ENCODE results near the gene SLC38A3.

The SLC38A3 gene

DNA sequence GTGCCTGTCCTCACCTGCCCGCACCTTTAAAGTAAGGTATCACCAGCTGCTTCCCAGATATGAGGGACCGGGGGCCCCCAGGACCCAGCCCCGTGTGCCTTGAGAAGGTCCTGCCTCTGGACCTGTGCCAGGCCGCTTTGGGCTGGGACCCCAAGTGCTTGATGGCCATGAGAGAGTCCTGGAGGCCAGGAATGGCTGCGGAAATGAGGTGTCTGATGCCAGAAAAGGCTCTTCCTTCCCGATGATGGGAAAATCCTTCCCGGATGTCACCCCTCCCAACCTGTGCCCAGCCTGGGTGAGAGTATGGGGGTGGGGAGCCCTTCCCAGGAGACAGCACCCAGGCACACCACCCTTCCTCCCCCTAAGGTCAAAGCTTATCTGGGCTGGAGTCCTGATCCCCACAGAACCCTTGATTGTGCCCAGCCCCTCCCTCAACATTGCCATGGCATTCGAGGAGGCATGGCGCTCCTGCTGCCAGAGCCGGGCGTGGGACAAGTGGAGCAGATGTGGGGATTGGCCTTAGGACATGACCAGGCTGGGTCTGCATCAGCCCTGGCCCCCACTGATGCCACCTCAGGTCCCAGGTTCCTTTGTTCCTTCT is 35.7 kb upstream of the SLC38A3 start:
- no peak for DNase-seq

GRCh38 chr3:50169858-50170257 is 35.2 kb upstream of the SLC38A3 start:
- no peak for DNase-seq

- no peak for DNase-seq
These were observed 34.4 kb upstream of the SLC38A3 start for GRCh38 chr3:50170689-50171088.

GRCh38 chr3:50171540-50172301 is 33.4 kb upstream of the SLC38A3 start:
- no peak for DNase-seq

DNA sequence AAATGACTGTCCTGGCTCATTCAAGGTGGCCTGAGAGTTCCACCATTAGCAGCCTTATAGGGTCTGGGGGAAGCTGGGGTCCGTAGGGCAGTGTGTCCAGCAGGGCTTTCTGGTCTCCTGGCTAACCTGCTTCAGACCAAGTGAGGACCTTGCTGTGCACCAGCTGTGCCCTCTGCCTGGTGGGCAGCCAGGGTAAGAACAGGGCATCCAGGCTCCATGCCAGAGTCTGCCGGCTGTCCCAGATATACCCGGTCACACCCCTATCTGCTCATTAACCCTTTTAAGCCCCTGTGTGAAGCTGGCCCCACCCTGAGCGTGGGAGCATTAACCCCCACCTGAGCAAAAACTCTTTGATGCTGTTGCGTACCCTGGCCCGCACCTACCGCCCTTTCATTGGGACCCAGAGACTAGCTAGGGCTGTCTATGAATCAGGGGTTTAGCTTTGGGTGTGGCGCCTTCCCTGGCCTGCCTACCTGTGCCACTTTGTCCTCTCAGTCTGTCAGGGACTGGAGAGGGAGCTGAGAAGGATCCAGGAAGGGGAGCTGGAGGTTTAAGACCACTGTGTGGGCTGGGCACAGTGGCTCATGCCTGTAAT is 32.3 kb upstream of the SLC38A3 start:
- no peak for DNase-seq

- DNase-seq, result no peak
These were observed 31.2 kb upstream of the SLC38A3 start for GRCh38 chr3:50173685-50174516.

GRCh38 chr3:50174517-50174895 is 30.6 kb upstream of the SLC38A3 start:
- no peak for DNase-seq

DNA sequence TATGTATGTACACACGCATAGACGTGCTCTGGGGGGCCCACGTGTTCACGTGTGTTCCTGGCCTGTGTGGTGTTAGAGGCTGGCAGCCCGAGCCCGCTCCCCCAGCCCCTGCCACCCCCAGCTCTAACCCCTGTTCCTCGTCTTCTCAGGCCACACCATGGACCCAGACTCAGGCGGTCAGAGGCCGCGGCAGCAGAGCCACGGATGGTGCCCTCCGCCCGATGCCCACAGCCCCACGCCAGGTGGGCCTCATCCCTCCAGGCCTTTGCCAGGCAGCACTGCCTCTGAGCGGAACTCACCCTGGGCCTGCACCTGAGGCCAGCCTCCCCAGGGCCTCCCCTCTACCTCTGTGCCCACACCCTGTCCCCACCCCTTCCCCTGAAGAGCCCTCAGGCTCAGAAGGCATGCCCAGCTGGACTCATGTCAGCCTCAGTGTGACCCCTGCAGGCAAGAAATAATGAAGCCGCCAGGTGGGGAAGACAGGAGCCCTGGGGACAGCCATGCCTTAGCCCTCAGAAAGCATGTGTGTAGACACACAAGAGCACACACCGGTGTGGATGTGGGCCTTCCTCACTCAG is 30.0 kb upstream of the SLC38A3 start:
- no peak for DNase-seq

- DNase-seq, result no peak
These were observed 27.7 kb upstream of the SLC38A3 start for GRCh38 chr3:50177346-50177745.

- no peak for DNase-seq
These were observed 25.4 kb upstream of the SLC38A3 start for GRCh38 chr3:50179710-50180109.

GRCh38 chr3:50181985-50182384 is 23.1 kb upstream of the SLC38A3 start:
- DNase-seq, result no peak

- DNase-seq, result no peak
These were observed 22.5 kb upstream of the SLC38A3 start for GRCh38 chr3:50182533-50183099.

DNA sequence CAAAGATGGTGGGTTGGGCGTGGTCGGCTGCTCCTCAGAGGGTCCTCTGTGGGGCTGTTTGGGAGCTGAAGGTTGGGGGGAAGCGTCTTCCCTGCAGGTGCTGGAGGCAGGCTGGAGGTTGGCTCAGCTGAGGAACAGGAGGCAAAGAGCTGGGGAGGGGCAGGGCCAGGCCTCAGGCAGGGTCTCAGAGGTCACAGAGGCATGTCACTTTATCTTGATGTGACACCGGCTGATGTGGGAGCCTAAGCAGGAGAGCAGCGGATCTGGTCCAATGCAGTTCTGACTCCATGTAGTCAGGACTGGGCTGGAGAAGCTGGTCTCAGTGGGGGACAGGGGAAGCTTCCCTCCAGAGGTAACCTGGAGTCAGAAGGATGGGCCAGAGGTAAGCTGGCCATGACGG is 21.3 kb upstream of the SLC38A3 start:
- no peak for DNase-seq

- no peak for DNase-seq
These were observed 20.7 kb upstream of the SLC38A3 start for GRCh38 chr3:50184242-50184978.

DNA sequence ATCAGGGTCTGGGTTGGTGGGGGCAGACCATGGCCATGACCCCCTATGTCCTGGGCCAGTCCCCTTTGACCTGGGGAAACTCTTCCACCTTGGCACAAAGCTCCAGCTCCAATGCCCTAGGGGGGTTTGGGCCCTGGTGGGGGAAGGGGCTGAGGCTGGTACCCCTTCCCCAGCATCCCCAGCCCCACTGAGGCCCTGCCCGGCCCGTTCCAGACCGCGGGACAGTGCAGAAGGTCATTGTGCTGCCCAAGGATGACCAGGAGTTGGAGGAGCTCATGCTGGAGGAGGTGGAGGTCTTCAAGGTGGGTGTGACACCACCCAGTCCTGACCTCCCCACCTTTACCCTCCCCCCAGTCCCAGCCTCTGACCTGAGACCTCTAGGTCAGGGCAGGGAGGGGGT is 19.8 kb upstream of the SLC38A3 start:
- no peak for DNase-seq

- DNase-seq, result no peak
These were observed 19.0 kb upstream of the SLC38A3 start for GRCh38 chr3:50186096-50186495.

DNA sequence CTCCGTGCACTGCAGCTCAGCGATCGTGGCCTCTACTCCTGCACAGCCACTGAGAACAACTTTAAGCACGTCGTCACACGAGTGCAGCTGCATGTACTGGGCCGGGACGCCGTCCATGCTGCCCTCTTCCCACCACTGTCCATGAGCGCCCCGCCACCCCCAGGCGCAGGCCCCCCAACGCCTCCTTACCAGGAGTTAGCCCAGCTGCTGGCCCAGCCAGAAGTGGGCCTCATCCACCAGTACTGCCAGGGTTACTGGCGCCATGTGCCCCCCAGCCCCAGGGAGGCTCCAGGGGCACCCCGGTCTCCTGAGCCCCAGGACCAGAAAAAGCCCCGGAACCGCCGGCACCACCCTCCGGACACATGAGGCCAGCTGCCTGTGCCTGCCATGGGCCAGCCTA is 17.3 kb upstream of the SLC38A3 start:
- DNase-seq, result no peak

DNA sequence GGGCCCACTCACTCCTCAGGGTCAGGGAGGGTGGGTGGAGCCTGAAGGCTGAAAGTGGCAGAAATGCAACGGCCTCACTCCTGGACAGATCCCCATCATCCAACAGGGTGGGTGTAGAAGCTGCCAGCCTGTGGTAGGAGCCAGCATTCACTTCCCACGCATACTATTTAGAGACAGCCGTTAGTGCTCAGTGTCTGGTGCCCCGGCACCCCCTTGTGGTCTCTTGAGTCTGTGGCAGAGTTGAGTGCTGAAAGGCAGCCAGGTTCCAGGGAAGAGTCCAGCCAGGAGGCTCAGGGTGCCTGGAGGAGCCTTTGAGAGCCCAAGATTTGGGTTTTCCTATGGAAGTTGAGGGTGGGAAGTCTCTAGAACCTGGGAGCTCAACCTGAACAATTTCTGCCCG is 15.8 kb upstream of the SLC38A3 start:
- peak; percentile 64 for DNase-seq

GRCh38 chr3:50189989-50190388 is 15.1 kb upstream of the SLC38A3 start:
- no peak for DNase-seq

DNA sequence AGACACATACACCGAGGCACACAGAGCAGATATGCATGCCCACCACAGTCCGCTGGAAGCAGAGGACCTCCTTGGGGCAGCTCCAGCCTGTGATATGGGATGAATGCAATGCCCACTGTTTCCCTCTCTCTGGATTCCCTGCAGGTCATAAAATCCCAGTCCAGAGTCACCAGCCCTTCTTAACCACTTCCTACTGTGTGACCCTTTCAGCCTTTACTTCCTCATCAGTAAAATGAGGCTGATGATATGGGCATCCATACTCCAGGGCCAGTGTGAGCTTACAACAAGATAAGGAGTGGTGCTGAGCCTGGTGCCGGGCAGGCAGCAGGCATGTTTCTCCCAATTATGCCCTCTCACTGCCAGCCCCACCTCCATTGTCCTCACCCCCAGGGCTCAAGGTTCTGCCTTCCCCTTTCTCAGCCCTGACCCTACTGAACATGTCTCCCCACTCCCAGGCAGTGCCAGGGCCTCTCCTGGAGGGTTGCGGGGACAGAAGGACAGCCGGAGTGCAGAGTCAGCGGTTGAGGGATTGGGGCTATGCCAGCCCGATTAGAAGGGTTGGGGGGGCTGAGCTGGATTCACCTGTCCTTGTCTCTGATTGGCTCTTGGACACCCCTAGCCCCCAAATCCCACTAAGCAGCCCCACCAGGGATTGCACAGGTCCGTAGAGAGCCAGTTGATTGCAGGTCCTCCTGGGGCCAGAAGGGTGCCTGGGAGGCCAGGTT is 14.0 kb upstream of the SLC38A3 start, which contains the start of gene GNAT1:
GNAT1 (plus strand) TSS at position 675 of the 725 bp plus-strand sequence. CDS start 116 bp downstream, outside the sequence.
- no peak for DNase-seq

DNA sequence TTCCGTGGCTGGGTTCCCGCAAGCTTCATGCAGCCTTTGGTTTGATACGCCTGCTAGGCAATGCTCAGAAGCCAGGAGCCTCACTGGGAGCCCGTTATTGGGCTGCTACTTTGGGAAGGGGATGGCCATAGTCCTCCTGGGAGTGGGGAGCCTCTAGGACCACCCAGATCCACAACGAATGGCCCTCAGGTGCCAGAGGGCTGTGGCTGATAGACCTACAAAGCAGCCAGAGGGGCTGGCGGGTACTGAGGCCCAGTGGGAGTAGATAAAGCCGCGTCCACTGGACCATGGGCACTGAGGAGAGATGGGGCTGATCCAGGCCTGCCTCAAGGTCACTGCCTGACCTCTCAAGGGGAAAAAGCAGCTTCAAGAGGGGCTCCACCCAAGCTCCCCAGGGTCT is 12.9 kb upstream of the SLC38A3 start:
- DNase-seq, result no peak
